Glutamatergic neuron (in vitro differentiated cells): ENCODE data around the gene RALB. TPM values are rescaled to one million over a fixed set of nuclear protein-coding genes. Genes with fewer than 3 reads are reported as not detected.

Experiments used
- DNase-seq: peaks from one replicate; pipeline ENCODE4 v3.0.0; 2022
- H3K27ac Mint-ChIP-seq: one replicate; pipeline ENCODE4 v1.8.0; 2020; ENCODE audit warnings: mild to moderate bottlenecking, mixed read lengths, inconsistent platforms; ENCODE audit not compliant: unreplicated experiment
- H3K27me3 Mint-ChIP-seq: one replicate; pipeline ENCODE4 v1.8.0; 2020; ENCODE audit warnings: mild to moderate bottlenecking, moderate library complexity, mixed read lengths, inconsistent platforms; ENCODE audit not compliant: unreplicated experiment
- H3K36me3 Mint-ChIP-seq: one replicate; pipeline ENCODE4 v1.8.0; 2020; ENCODE audit warnings: mild to moderate bottlenecking, mixed read lengths, inconsistent platforms; ENCODE audit not compliant: unreplicated experiment
- H3K4me1 Mint-ChIP-seq: one replicate; pipeline ENCODE4 v1.8.0; 2020; ENCODE audit warnings: mild to moderate bottlenecking, low read depth, mixed read lengths, inconsistent platforms; ENCODE audit not compliant: unreplicated experiment
- H3K4me3 Mint-ChIP-seq: one replicate; pipeline ENCODE4 v1.8.0; 2020; ENCODE audit warnings: mild to moderate bottlenecking, mixed read lengths, inconsistent platforms; ENCODE audit not compliant: unreplicated experiment
- H3K9me3 Mint-ChIP-seq: one replicate; pipeline ENCODE4 v1.8.0; 2020; ENCODE audit warnings: mild to moderate bottlenecking, moderate library complexity, mixed read lengths, inconsistent platforms; ENCODE audit not compliant: unreplicated experiment
- CTCF ChIP-seq: fragments of 200-600 bp; sonication (generic); IDR thresholded peaks from one replicate; pipeline ENCODE4 v1.5.0; 2021; ENCODE audit not compliant: partially characterized antibody, unreplicated experiment
- total RNA-seq: library from RNA; stranded (reverse); fragmentation: NEBNext Ultra II Directional; extraction: Animal tissue kit (Norgen Biotek cat#: 25700); gene quantifications from one replicate; pipeline ENCODE4 v1.2.1, GENCODE V29; 2021; ENCODE audit not compliant: unreplicated experiment

Gene RALB
- total RNA-seq, 1 donor from 2014 or later: 16.4 TPM

GRCh38 chr2:120228503-120228902 is 24.1 kb upstream of the RALB start:
- H3K36me3 Mint-ChIP-seq: no peaks in the 10 kb centered on the region
- peaks cover 15% of the 10 kb centered on the region for H3K4me1 Mint-ChIP-seq
- no peak for TF ChIP-seq CTCF
- peaks cover 4% of the 10 kb centered on the region for H3K27me3 Mint-ChIP-seq
- no peak for DNase-seq
- no peak overlapping the region for H3K4me3 Mint-ChIP-seq
- H3K9me3 Mint-ChIP-seq: peaks cover 6% of the 10 kb centered on the region
- no peak overlapping the region for H3K27ac Mint-ChIP-seq

GRCh38 chr2:120229341-120229740 is 23.3 kb upstream of the RALB start:
- peaks cover 15% of the 10 kb centered on the region for H3K4me1 Mint-ChIP-seq
- H3K27ac Mint-ChIP-seq: no peak overlapping the region
- no peaks in the 10 kb centered on the region for H3K36me3 Mint-ChIP-seq
- peaks cover 4% of the 10 kb centered on the region for H3K27me3 Mint-ChIP-seq
- TF ChIP-seq CTCF: no peak
- no peak overlapping the region for H3K4me3 Mint-ChIP-seq
- peaks cover 6% of the 10 kb centered on the region for H3K9me3 Mint-ChIP-seq
- DNase-seq: no peak

GRCh38 chr2:120230515-120231471 is 21.9 kb upstream of the RALB start:
- H3K27me3 Mint-ChIP-seq: peaks cover 5% of the 10 kb centered on the region
- H3K4me3 Mint-ChIP-seq: no peak overlapping the region
- no peak for TF ChIP-seq CTCF
- peaks cover 15% of the 10 kb centered on the region for H3K4me1 Mint-ChIP-seq
- H3K36me3 Mint-ChIP-seq: no peaks in the 10 kb centered on the region
- no peak overlapping the region for H3K27ac Mint-ChIP-seq
- H3K9me3 Mint-ChIP-seq: peaks cover 6% of the 10 kb centered on the region
- no peak for DNase-seq

- H3K27me3 Mint-ChIP-seq: peaks cover 5% of the 10 kb centered on the region
- no peak overlapping the region for H3K27ac Mint-ChIP-seq
- no peak for TF ChIP-seq CTCF
- H3K36me3 Mint-ChIP-seq: no peaks in the 10 kb centered on the region
- no peak overlapping the region for H3K4me3 Mint-ChIP-seq
- H3K4me1 Mint-ChIP-seq: peaks cover 15% of the 10 kb centered on the region
- peaks cover 5% of the 10 kb centered on the region for H3K9me3 Mint-ChIP-seq
- DNase-seq: no peak
Measured at GRCh38 chr2:120231564-120231973, 21.1 kb upstream of the RALB start.
